Stomach (tissue), 4 donors: ENCODE data around the gene NUDT4.

Source experiments
- EP300 ChIP-seq: sonication (generic); formaldehyde crosslinking; IDR thresholded peaks from one replicate; pipeline ENCODE4 v1.6.1; 2017; ENCODE audit warnings: antibody characterized with exemption
- POLR2A ChIP-seq, 4 donors: fragments of 450-650 bp; IDR thresholded peaks; one replicate each; pipeline ENCODE4 v1.6.1; 2016; ENCODE audit warnings: antibody characterized with exemption in 4 of 4, control low read depth in 2 of 4, mild to moderate bottlenecking in 1 of 4, moderate library complexity in 1 of 4
- POLR2AphosphoS5 ChIP-seq, 3 donors: sonication (generic); formaldehyde crosslinking; IDR thresholded peaks; one replicate each; pipeline ENCODE4 v1.6.1; 2016; ENCODE audit warnings: antibody characterized with exemption in 3 of 3
- TF ChIP-seq, protein P1 (sequence below), 7 experiments: fragments of 450-650 bp in 4 of 7; fragments of 200-600 bp in 3 of 7; sonication (generic) in 3 of 7; IDR thresholded peaks; one replicate each; pipeline ENCODE4 v1.5.1; 2016 to 2019; ENCODE audit warnings: antibody characterized with exemption in 7 of 7, control low read depth in 2 of 7, mild to moderate bottlenecking in 1 of 7

DNA sequence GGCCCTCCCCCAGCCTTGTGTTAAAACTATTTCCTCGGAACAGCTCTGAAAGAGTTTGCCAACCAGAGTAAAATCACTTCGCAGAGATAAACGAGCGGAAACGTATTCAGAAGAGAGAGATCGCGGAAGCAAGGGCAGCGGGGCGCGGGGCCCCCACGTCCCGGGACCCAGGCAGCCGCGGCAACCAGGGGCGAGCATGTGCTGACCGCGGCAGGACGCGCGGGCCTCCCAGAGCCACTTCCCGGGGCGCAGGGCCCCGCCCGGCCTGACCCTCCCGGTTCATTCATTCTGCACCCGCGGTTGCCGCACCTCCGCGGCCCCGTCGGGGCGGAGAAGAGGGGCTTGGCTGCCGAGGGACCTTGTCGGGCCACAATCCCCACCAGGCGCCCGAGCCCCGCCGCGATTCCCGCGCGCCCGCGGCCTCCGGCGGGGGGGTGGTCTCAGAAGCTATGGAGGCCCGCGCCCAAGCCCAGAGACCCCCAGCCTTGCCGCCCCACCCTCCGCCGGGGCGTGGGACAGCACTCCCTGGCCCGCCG lies 63.4 kb downstream of the NUDT4 start:
- no peak for TF ChIP-seq EP300
- TF ChIP-seq, protein P1, sequence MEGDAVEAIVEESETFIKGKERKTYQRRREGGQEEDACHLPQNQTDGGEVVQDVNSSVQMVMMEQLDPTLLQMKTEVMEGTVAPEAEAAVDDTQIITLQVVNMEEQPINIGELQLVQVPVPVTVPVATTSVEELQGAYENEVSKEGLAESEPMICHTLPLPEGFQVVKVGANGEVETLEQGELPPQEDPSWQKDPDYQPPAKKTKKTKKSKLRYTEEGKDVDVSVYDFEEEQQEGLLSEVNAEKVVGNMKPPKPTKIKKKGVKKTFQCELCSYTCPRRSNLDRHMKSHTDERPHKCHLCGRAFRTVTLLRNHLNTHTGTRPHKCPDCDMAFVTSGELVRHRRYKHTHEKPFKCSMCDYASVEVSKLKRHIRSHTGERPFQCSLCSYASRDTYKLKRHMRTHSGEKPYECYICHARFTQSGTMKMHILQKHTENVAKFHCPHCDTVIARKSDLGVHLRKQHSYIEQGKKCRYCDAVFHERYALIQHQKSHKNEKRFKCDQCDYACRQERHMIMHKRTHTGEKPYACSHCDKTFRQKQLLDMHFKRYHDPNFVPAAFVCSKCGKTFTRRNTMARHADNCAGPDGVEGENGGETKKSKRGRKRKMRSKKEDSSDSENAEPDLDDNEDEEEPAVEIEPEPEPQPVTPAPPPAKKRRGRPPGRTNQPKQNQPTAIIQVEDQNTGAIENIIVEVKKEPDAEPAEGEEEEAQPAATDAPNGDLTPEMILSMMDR (IDR thresholded peaks at IDR 0.05), result no peak
- TF ChIP-seq POLR2AphosphoS5 (IDR thresholded peaks at IDR 0.05), result no peak
- TF ChIP-seq POLR2A (IDR thresholded peaks at IDR 0.05), result no peak
